GM20000 (cell line): ENCODE results near the gene TFAP2D.

Experiments used
- DNase-seq: peaks from one replicate; pipeline ENCODE4 v3.0.0; 2012; ENCODE audit warnings: low spot score
- CTCF ChIP-seq: IDR thresholded peaks from 2 replicates; pipeline ENCODE4 v1.5.1; 2012; ENCODE audit warnings: mild to moderate bottlenecking, control low read depth; ENCODE audit errors: extremely low read depth, missing control alignments

Gene TFAP2D

GRCh38 chr6:50804283-50804682, 91.0 kb downstream of the TFAP2D start:
- DNase-seq = no peak
- no peak for TF ChIP-seq CTCF

GRCh38 chr6:50807035-50807434, 93.7 kb downstream of the TFAP2D start:
- no peak for DNase-seq
- TF ChIP-seq CTCF = no peak

GRCh38 chr6:50815436-50816114, 102.2 kb downstream of the TFAP2D start:
- TF ChIP-seq CTCF = peak; percentile 9
- no peak for DNase-seq

GRCh38 chr6:50816115-50816675, 102.9 kb downstream of the TFAP2D start:
- peak; percentile 51 for TF ChIP-seq CTCF
- peak; percentile 82 for DNase-seq

- no peak for DNase-seq
- no peak for TF ChIP-seq CTCF
Observed at GRCh38 chr6:50816947-50817645, 103.8 kb downstream of the TFAP2D start.

- DNase-seq = no peak
- no peak for TF ChIP-seq CTCF
Observed at GRCh38 chr6:50817646-50817950, 104.3 kb downstream of the TFAP2D start.

GRCh38 chr6:50818020-50818419, 104.7 kb downstream of the TFAP2D start:
- DNase-seq = no peak
- TF ChIP-seq CTCF = no peak
